ENCODE data around the gene RUNX1.

RUNX1 gene

GRCh38 chr21:34889676-34890469, 159.2 kb downstream of the RUNX1 start:
- peak; percentile 69 for DNase-seq

DNA sequence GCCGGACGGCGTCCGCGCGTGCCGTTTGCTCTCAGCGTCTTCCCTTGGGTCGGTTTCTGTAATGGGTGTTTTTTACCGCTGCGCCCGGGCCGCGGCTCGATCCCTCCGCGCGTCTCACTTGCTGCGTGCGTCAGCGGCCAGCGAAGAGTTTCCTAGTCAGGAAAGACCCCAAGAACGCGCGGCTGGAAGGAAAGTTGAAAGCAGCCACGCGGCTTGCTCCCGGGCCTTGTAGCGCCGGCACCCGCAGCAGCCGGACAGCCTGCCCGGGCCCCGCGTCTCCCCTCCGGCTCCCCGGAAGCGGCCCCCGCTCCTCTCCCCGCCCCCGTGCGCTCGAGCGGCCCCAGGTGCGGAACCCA, 159.8 kb downstream of the RUNX1 start:
- DNase-seq, result peak; percentile 68

- DNase-seq, result peak; percentile 85
Observed at GRCh38 chr21:34888569-34889319, 160.4 kb downstream of the RUNX1 start.

GRCh38 chr21:34887725-34888568, 161.2 kb downstream of the RUNX1 start:
- peak; percentile 64 for DNase-seq

- DNase-seq, result no peak
Observed at GRCh38 chr21:34887105-34887442, 162.0 kb downstream of the RUNX1 start.

DNA sequence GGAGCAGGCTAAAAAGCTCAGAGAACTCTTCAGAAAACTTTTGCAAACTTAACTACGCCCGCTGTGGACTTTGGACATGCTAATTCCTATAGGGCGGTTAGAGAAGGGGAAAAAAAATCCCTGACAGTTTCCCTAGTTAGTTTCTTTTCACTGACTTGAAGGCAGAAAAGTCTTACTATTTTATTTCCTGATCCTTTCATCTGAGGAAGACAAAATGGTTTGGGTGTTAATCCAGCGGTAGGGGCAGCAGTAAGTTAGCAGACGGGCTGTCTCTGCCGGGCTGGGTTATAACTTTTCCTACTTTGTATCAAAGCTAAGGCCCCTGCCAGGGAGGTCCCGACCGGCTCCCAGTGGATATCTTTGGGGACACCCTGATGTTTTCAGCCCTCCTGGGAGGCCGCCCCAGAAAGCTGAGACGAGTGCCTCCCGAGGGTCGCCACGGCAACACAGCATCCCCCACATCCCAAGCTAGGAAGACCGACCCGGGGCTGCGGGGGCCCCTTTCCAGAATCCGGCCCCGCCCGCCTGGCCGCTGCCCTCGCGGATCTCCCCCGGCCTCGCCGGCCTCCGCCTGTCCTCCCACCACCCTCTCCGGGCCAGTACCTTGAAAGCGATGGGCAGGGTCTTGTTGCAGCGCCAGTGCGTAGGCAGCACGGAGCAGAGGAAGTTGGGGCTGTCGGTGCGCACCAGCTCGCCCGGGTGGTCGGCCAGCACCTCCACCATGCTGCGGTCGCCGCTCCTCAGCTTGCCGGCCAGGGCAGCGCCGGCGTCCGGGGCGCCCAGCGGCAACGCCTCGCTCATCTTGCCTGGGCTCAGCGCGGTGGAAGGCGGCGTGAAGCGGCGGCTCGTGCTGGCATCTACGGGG, 162.6 kb downstream of the RUNX1 start:
- DNase-seq, result no peak

- DNase-seq, result no peak
Observed at GRCh38 chr21:34885626-34886239, 163.4 kb downstream of the RUNX1 start.

- no peak for DNase-seq
Observed at GRCh38 chr21:34885125-34885524, 164.0 kb downstream of the RUNX1 start.

DNA sequence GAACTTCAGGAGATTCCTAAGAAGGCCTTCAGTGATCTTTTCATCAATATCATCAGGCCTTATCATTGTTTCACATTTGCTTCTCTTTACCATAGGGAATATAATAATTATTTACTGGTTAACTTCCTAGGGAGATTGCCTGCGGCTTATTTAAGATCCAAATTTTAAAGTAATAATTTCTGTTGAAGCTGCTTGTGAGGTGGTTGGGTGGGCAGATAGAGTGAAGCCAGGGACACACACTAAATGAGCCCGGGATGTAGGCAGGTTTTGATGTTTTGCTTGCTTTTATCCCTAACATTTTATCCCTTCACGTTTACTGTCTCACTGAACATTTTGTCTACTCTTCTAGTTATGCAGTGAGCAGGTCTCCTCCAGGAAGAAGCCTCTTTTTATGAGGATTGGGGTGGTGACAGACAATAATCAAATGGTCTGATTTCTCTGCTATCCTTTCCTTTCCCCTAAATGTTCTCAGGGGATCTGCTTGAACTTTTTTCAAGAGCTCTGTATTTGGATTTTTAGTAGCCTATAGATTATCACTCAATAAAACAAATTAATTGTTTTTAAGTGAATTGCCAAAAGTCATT, 164.7 kb downstream of the RUNX1 start:
- DNase-seq, result no peak

- DNase-seq, result no peak
Observed at GRCh38 chr21:34883491-34884271, 165.4 kb downstream of the RUNX1 start.

DNA sequence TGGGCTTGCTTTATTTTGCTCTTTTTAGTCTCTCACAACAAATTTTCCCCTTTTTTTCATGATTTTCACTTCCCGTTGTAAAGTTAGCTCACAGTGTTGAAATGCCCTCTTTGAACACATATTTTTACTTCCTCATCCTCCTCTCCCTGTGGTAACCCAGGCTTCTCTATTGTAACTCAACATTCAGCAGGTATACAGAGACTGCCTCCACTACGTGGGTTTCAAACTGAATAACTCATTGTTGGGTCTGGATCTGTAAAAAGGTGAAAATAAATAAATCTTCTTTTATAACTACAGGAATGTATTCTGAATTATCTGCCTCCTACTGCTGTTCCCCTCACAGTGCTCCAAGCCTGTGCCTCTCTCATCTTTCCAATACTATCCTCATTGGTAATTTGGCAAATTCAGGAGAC, 166.4 kb downstream of the RUNX1 start:
- no peak for DNase-seq

GRCh38 chr21:34881839-34882371, 167.2 kb downstream of the RUNX1 start:
- no peak for DNase-seq

- DNase-seq, result no peak
Observed at GRCh38 chr21:34881421-34881820, 167.7 kb downstream of the RUNX1 start.

- no peak for DNase-seq
Observed at GRCh38 chr21:34880401-34880800, 168.7 kb downstream of the RUNX1 start.

- DNase-seq, result no peak
Observed at GRCh38 chr21:34878940-34879339, 170.2 kb downstream of the RUNX1 start.

DNA sequence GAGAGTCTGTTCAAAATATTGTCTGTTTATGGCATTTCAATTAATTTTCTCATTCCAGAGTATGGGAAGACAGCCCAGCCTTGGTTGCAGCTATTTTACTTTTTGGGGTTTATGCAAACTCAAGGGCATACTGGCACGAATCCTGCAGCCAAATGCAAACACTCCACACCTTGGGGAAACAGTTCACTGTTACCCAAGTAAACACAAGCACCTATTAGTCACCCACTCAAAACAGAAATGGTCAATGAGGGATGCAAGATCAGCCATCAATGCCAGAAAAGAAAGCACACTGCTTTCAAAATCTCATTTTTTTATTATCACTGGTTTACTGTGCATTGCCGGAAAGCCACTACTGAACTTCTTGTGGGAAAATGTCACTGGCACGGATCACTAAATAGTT, 170.6 kb downstream of the RUNX1 start:
- DNase-seq, result no peak

DNA sequence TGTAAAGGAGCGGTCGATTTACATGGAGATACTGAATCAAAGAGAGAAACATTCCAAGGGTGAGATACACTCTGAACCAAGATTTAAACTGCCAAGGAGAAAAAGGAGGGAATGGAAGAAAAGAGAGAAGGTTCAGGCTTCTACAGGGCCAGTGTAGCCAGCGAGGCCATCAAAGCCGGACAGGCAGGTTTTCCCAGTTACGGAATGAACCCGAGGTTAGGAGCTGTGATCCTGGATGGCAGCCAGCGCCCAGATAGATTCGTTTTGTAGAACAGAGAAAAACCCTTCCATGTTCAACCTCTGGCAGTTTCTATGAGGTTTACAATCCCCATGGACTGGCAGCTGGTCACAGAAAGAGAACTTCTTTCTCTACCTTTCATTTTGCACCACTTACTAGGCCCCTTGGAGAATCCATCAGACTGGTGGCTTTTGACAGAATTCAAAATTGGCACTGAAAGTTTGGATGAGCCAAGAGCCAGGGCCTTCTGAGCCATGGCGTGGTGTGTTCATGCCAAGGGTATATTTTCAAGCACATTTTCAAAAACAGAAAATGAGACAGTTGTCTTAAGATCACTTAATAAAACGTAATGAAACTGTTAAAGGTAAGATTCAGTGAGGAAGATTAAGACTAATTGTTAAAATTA, 171.5 kb downstream of the RUNX1 start:
- no peak for DNase-seq

- no peak for DNase-seq
Observed at GRCh38 chr21:34875830-34876229, 173.3 kb downstream of the RUNX1 start.

GRCh38 chr21:34874684-34875513, 174.2 kb downstream of the RUNX1 start:
- DNase-seq, result no peak
